Stimulated activated CD8-positive, alpha-beta memory T cell treated with anti-CD3 and anti-CD28 coated beads, Interleukin-7, amount 100 ng/mL, for 24 hours (primary cell): ENCODE results near the gene SPTBN5.

Experiments used
- DNase-seq: peaks from one replicate; pipeline ENCODE4 v3.0.0-alpha.2; 2020; ENCODE audit warnings: low read depth

The SPTBN5 gene

GRCh38 chr15:41804916-41805666 is 88.8 kb downstream of the SPTBN5 start:
- no peak for DNase-seq

- no peak for DNase-seq
These were observed 89.5 kb downstream of the SPTBN5 start for GRCh38 chr15:41804361-41804760.

GRCh38 chr15:41801850-41802455 is 91.9 kb downstream of the SPTBN5 start:
- no peak for DNase-seq

- DNase-seq, result no peak
These were observed 92.7 kb downstream of the SPTBN5 start for GRCh38 chr15:41801185-41801584.

- DNase-seq, result no peak
These were observed 94.4 kb downstream of the SPTBN5 start for GRCh38 chr15:41799488-41799805.

GRCh38 chr15:41798607-41799487 is 95.0 kb downstream of the SPTBN5 start:
- no peak for DNase-seq
